Gastroesophageal sphincter (tissue), 4 donors: ENCODE measurements around the gene DNAJC22. TPM values are rescaled to one million over a fixed set of nuclear protein-coding genes. Genes with fewer than 3 reads are reported as not detected.
A peak's percentile ranks its signal among the peaks of the same experiment; 100 is the strongest.

Experiments used
- ATAC-seq: fragments of 150-250 bp; one replicate; pipeline ENCODE4 v1.9.1; 2016; ENCODE audit warnings: mild to moderate bottlenecking, moderate library complexity
- H3K27ac ChIP-seq, 4 donors: fragments of 200-600 bp; sonication (generic) in 3 of 4; 1 replicate in 3 of 4; 2 replicates in 1 of 4; pipeline ENCODE4 v1.5.1; 2016 to 2019
- H3K27me3 ChIP-seq: fragments of 200-600 bp; sonication (generic); one replicate; pipeline ENCODE4 v1.5.1; 2019
- H3K36me3 ChIP-seq, 2 donors: fragments of 200-600 bp; sonication (generic); one replicate each; pipeline ENCODE4 v1.5.1; 2019; ENCODE audit warnings: control low read depth in 1 of 2
- H3K4me1 ChIP-seq, 3 donors: fragments of 200-600 bp; sonication (generic); 1 replicate in 2 of 3; 2 replicates in 1 of 3; pipeline ENCODE4 v1.5.1; 2016 to 2019; ENCODE audit warnings: control low read depth in 2 of 3
- H3K4me3 ChIP-seq, 2 donors: fragments of 200-600 bp; sonication (generic); one replicate each; pipeline ENCODE4 v1.5.1; 2019; ENCODE audit warnings: mild to moderate bottlenecking in 1 of 2, moderate library complexity in 1 of 2
- H3K9me3 ChIP-seq, 3 donors: fragments of 200-600 bp; sonication (generic); one replicate each; pipeline ENCODE4 v1.5.1; 2017 to 2019; ENCODE audit warnings: control low read depth in 2 of 3
- CTCF ChIP-seq, 4 experiments: fragments of 200-600 bp in 2 of 4; fragments of 450-650 bp in 2 of 4; sonication (generic) in 1 of 4; IDR thresholded peaks; one replicate each; pipeline ENCODE4 v1.5.1; 2017 to 2019; ENCODE audit warnings: antibody characterized with exemption in 4 of 4, mild to moderate bottlenecking in 2 of 4, moderate library complexity in 2 of 4
- EP300 ChIP-seq: sonication (generic); formaldehyde crosslinking; IDR thresholded peaks from one replicate; pipeline ENCODE4 v1.6.1; 2017; ENCODE audit warnings: antibody characterized with exemption, mild to moderate bottlenecking
- POLR2A ChIP-seq, 2 donors: fragments of 450-650 bp; IDR thresholded peaks; one replicate each; pipeline ENCODE4 v1.6.1; 2017; ENCODE audit warnings: antibody characterized with exemption in 2 of 2, mild to moderate bottlenecking in 2 of 2, moderate library complexity in 1 of 2
- POLR2AphosphoS5 ChIP-seq: sonication (generic); formaldehyde crosslinking; IDR thresholded peaks from one replicate; pipeline ENCODE4 v1.6.1; 2017; ENCODE audit warnings: antibody characterized with exemption
- WGBS, 2 donors: methylation state at CpG; one replicate each; pipeline ENCODE4 v1.1.5; 2018; ENCODE audit warnings: low coverage in 1 of 2; 5-methylcytosine and 5-hydroxymethylcytosine counted together
- total RNA-seq, 4 donors: library from RNA; depleted of rRNA; stranded (reverse); fragments of >200 nt; gene quantifications; one replicate each; pipeline ENCODE4 v1.1.0, GENCODE V29; 2016

DNAJC22 gene
- total RNA-seq, 4 donors from 2014 or later = 0.08 to 0.40 TPM; not detected in 2

- WGBS, 2 donors = 17 to 39% methylated on average over 3 to 12 of the region's 38 CpGs
- Histone ChIP-seq H3K27ac (peak overlapping the region; percentile 79 to 98 (median 95)), H3K4me3 (peak overlapping the region; percentile 64 to 90), H3K36me3 (no peaks in the 10 kb centered on the region), H3K4me1 (peaks cover 0 to 34% (median 13%) of the 10 kb centered on the region in 3 donors), H3K9me3 (no peaks in the 10 kb centered on the region), H3K27me3 (no peaks in the 10 kb centered on the region)
- ATAC-seq = no peak
- TF ChIP-seq EP300 (no peak), POLR2A (IDR thresholded peaks at IDR 0.05) (peak in 1 of 2 donors; percentile 11), POLR2AphosphoS5 (no peak), CTCF (IDR thresholded peaks at IDR 0.05) (no peak)
Measured at GRCh38 chr12:49366096-49366651, 19.5 kb downstream of the DNAJC22 start.

DNA sequence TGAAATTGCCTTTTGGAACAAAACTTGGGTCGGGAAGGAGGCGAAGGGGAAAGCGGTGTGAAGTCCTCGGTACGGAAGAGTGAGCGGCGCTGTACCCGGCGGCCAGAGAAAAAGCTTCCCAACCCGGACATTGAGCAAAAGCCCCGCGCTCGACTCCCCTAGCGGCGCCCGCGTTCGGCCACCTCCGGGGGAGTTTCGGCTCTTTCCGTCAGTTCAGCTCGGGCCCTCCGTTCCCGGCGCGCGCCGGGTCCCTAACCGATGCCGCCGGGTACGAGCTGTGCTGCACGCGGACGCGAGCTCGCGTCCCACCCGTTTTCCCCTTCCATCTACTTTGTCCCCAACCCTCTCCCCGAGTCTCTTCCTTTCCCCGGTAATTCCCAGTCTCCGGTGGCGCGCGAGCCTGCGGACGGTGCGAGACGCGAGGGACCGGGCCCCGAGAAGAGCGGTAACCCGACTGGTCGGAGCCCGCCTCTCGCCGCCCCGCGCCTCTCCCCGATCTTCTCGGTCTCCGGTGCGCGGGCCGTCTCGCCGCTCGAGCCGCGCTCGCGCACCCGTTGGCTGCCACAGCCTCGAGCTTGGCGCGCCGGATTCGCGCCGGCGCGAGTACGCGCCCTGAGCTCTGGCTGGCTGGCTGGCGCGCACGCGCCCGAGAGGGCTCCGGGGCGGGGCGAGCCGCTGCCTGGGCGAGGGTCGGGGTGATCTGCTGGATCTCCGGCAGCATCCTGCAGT lies 20.1 kb downstream of the DNAJC22 start:
- Histone ChIP-seq H3K27me3 (no peaks in the 10 kb centered on the region), H3K27ac (peak overlapping the region; percentile 79 to 98 (median 95)), H3K36me3 (no peaks in the 10 kb centered on the region), H3K9me3 (no peaks in the 10 kb centered on the region), H3K4me1 (peaks cover 0 to 34% (median 13%) of the 10 kb centered on the region in 3 donors), H3K4me3 (peak overlapping the region; percentile 64 to 90)
- no CpG with 5 or more reads among the region's 97 CpGs for WGBS, 2 donors
- peak; percentile 95 for ATAC-seq
- TF ChIP-seq POLR2A (IDR thresholded peaks at IDR 0.05) (peak; percentile 30 to 60), POLR2AphosphoS5 (no peak), CTCF (IDR thresholded peaks at IDR 0.05) (peak in 3 of 4 experiments; percentile 49 to 62 (median 52))

DNA sequence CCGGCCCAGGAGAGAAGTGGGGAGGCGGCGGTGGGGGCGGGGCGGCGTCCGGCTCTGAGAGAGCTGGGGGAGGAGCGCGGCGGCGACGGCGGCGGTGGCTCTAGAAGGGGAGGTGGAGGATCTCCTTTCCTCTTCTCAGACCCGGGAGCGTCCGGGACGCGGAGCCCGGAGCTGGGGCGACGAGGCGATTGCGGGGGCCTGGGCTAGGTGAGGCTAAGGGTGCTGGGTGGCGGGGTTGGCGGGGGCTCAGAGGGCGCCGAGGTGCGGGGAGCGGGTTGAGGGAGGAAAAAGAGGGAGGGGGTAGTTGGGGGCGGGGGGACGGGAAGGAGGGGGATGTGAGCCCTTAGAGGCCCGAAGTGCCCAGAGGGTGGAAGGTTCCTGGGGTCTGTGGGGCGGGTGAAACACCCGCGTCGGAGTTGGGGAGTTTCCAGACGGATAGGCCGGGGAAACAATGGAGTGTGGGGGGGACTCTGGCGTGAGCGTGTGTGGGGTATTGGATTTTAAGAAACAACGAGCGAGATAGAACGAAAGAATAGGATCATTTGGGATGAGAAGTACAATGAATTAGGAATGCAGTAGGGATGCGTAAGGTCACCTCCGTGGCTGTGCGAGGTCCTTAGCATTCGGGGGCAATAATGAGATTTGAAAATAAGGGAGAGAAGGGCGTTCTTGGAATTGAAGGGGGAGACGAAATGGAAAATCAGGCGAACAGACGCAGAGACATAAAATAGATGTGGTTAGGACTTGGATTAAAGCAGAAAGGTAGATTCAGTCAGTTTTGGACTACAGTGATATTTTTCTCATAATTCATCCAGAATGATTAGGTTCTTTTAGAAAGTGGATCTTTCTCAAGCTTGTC lies 20.9 kb downstream of the DNAJC22 start, which contains the start of gene SPATS2:
Gene SPATS2, plus strand, starts transcription at position 82 of the 859 bp plus-strand sequence. CDS start 93,551 bp downstream, outside the sequence.
- H3K27me3 ChIP-seq = no peaks in the 10 kb centered on the region
- no peak for ATAC-seq
- 0 to 1% methylated on average over 15 to 20 of the region's 52 CpGs for WGBS, 2 donors
- peak within 1 kb of the TSS; percentile 79 to 98 (median 95) for H3K27ac ChIP-seq
- H3K4me1 ChIP-seq = peaks cover 0 to 34% (median 13%) of the 10 kb centered on the region in 3 donors
- H3K4me3 ChIP-seq = peak within 1 kb of the TSS; percentile 64 to 90
- no peaks in the 10 kb centered on the region for H3K36me3 ChIP-seq
- no peaks in the 10 kb centered on the region for H3K9me3 ChIP-seq
- TF ChIP-seq EP300 = no peak
- TF ChIP-seq POLR2AphosphoS5 = no peak
- TF ChIP-seq POLR2A (IDR thresholded peaks at IDR 0.05) = no peak
- TF ChIP-seq CTCF (IDR thresholded peaks at IDR 0.05) = no peak

GRCh38 chr12:49368240-49368600 lies 21.5 kb downstream of the DNAJC22 start:
- H3K4me1 ChIP-seq = peaks cover 0 to 34% (median 13%) of the 10 kb centered on the region in 3 donors
- no peak for ATAC-seq
- H3K9me3 ChIP-seq = no peaks in the 10 kb centered on the region
- 7 to 15% methylated on average over 3 of the region's 3 CpGs for WGBS, 2 donors
- no peak for TF ChIP-seq POLR2A (IDR thresholded peaks at IDR 0.05)
- TF ChIP-seq POLR2AphosphoS5 = no peak
- TF ChIP-seq CTCF (IDR thresholded peaks at IDR 0.05) = no peak
- TF ChIP-seq EP300 = no peak
- peak overlapping the region in 3 of 4 donors; percentile 94 to 98 (median 96) for H3K27ac ChIP-seq
- H3K36me3 ChIP-seq = peaks cover 0 to 3% of the 10 kb centered on the region in 2 donors
- no peaks in the 10 kb centered on the region for H3K27me3 ChIP-seq
- peak overlapping the region; percentile 64 to 90 for H3K4me3 ChIP-seq
